Mesendoderm (in vitro differentiated cells): Measurements from ENCODE around the gene TTC23.

Source experiments
- DNase-seq: peaks from one replicate; pipeline ENCODE4 v3.0.0; 2013
- H2AK5ac ChIP-seq: 2 replicates; pipeline ENCODE4 v1.6.1; 2013; ENCODE audit warnings: low read length, inconsistent platforms
- H2BK120ac ChIP-seq: 2 replicates; pipeline ENCODE4 v1.6.1; 2013; ENCODE audit warnings: low read depth, mild to moderate bottlenecking, low read length, moderate library complexity, mixed read lengths
- H2BK15ac ChIP-seq: replicated peaks from 2 replicates; pipeline ENCODE4 v1.6.1; 2013; ENCODE audit warnings: low read depth, mild to moderate bottlenecking, moderate library complexity
- H2BK5ac ChIP-seq: 2 replicates; pipeline ENCODE4 v1.6.1; 2013; ENCODE audit warnings: low read length, inconsistent platforms
- H3K18ac ChIP-seq: 2 replicates; pipeline ENCODE4 v1.6.1; 2013; ENCODE audit warnings: mild to moderate bottlenecking, low read length, mixed read lengths
- H3K23ac ChIP-seq: one replicate; pipeline ENCODE4 v1.6.1; 2013; ENCODE audit warnings: low read length
- H3K27ac ChIP-seq: 2 replicates; pipeline ENCODE4 v1.5.1; 2013; ENCODE audit warnings: low read depth, mild to moderate bottlenecking, inconsistent platforms, low read length, moderate library complexity
- H3K27me3 ChIP-seq: 2 replicates; pipeline ENCODE4 v1.6.1; 2013; ENCODE audit warnings: low read length, control low read depth, mild to moderate bottlenecking, inconsistent platforms; ENCODE audit not compliant: insufficient read depth, poor library complexity
- H3K36me3 ChIP-seq: 2 replicates; pipeline ENCODE4 v1.6.1; 2013; ENCODE audit warnings: low read length, inconsistent platforms; ENCODE audit not compliant: control insufficient read depth, insufficient read depth
- H3K4ac ChIP-seq: one replicate; pipeline ENCODE4 v1.6.1; 2013; ENCODE audit warnings: low read depth, mild to moderate bottlenecking, low read length, moderate library complexity
- H3K4me1 ChIP-seq: 2 replicates; pipeline ENCODE4 v1.6.1; 2013; ENCODE audit warnings: low read depth, low read length, inconsistent platforms; ENCODE audit not compliant: control insufficient read depth
- H3K4me2 ChIP-seq: 2 replicates; pipeline ENCODE4 v1.6.1; 2013; ENCODE audit warnings: low read length
- H3K4me3 ChIP-seq: 2 replicates; pipeline ENCODE4 v1.5.1; 2013; ENCODE audit warnings: mild to moderate bottlenecking, low read length
- H3K56ac ChIP-seq: one replicate; pipeline ENCODE4 v1.6.1; 2013; ENCODE audit warnings: low read length
- H3K79me1 ChIP-seq: 2 replicates; pipeline ENCODE4 v1.6.1; 2013; ENCODE audit warnings: low read length, inconsistent platforms
- H3K79me2 ChIP-seq: 2 replicates; pipeline ENCODE4 v1.6.1; 2013; ENCODE audit warnings: mild to moderate bottlenecking, low read length; ENCODE audit not compliant: control insufficient read depth, insufficient read depth
- H3K9ac ChIP-seq: 2 replicates; pipeline ENCODE4 v1.6.1; 2013; ENCODE audit warnings: low read length, inconsistent platforms
- H4K5ac ChIP-seq: one replicate; pipeline ENCODE4 v1.6.1; 2013; ENCODE audit warnings: low read length
- H4K8ac ChIP-seq: one replicate; pipeline ENCODE4 v1.6.1; 2013; ENCODE audit warnings: low read depth, mild to moderate bottlenecking, control low read depth, low read length, moderate library complexity
- WGBS: extraction: QIAGEN DNeasy Blood & Tissue Kit; methylation state at CpG from one replicate; pipeline ENCODE4 v1.1.7; 2013; ENCODE audit warnings: low lambda C conversion rate, missing lambda C conversion rate; ENCODE audit not compliant: insufficient coverage; ENCODE audit errors: extremely low coverage; 5-methylcytosine and 5-hydroxymethylcytosine counted together

The TTC23 gene

GRCh38 chr15:99172171-99172570 lies 77.2 kb downstream of the TTC23 start:
- no peak overlapping the region for H3K23ac ChIP-seq
- H4K8ac ChIP-seq, result no peak overlapping the region
- no CpG with 5 or more reads among the region's 4 CpGs for WGBS
- no peak overlapping the region for H2BK15ac ChIP-seq
- H2AK5ac ChIP-seq, result no peak overlapping the region
- no peak overlapping the region for H3K4me3 ChIP-seq
- no peaks in the 10 kb centered on the region for H3K27me3 ChIP-seq
- H3K79me2 ChIP-seq, result no peaks in the 10 kb centered on the region
- H4K5ac ChIP-seq, result no peak overlapping the region
- no peak overlapping the region for H3K9ac ChIP-seq
- no peak for DNase-seq
- no peak overlapping the region for H3K18ac ChIP-seq
- H3K27ac ChIP-seq, result no peak overlapping the region
- no peaks in the 10 kb centered on the region for H3K79me1 ChIP-seq
- H3K4ac ChIP-seq, result no peak overlapping the region
- H3K36me3 ChIP-seq, result no peaks in the 10 kb centered on the region
- no peak overlapping the region for H3K4me2 ChIP-seq
- no peaks in the 10 kb centered on the region for H3K4me1 ChIP-seq
- H2BK5ac ChIP-seq, result no peak overlapping the region
- H3K56ac ChIP-seq, result no peak overlapping the region
- H2BK120ac ChIP-seq, result no peak overlapping the region

GRCh38 chr15:99170476-99171065 lies 78.8 kb downstream of the TTC23 start:
- no peak overlapping the region for H3K4ac ChIP-seq
- WGBS, result no CpG with 5 or more reads among the region's 7 CpGs
- H4K5ac ChIP-seq, result no peak overlapping the region
- DNase-seq, result no peak
- no peak overlapping the region for H4K8ac ChIP-seq
- H3K27me3 ChIP-seq, result no peaks in the 10 kb centered on the region
- H3K23ac ChIP-seq, result no peak overlapping the region
- no peak overlapping the region for H3K4me2 ChIP-seq
- H3K18ac ChIP-seq, result no peak overlapping the region
- H3K36me3 ChIP-seq, result no peaks in the 10 kb centered on the region
- H3K4me1 ChIP-seq, result no peaks in the 10 kb centered on the region
- H3K56ac ChIP-seq, result no peak overlapping the region
- no peak overlapping the region for H2BK15ac ChIP-seq
- no peak overlapping the region for H3K4me3 ChIP-seq
- no peak overlapping the region for H2BK120ac ChIP-seq
- no peak overlapping the region for H2AK5ac ChIP-seq
- no peak overlapping the region for H3K9ac ChIP-seq
- H3K79me2 ChIP-seq, result no peaks in the 10 kb centered on the region
- H3K27ac ChIP-seq, result no peak overlapping the region
- no peaks in the 10 kb centered on the region for H3K79me1 ChIP-seq
- H2BK5ac ChIP-seq, result no peak overlapping the region

GRCh38 chr15:99169769-99170311 lies 79.5 kb downstream of the TTC23 start:
- no peak overlapping the region for H3K4me3 ChIP-seq
- no peak overlapping the region for H2BK120ac ChIP-seq
- H3K56ac ChIP-seq, result no peak overlapping the region
- no peaks in the 10 kb centered on the region for H3K27me3 ChIP-seq
- H3K36me3 ChIP-seq, result no peaks in the 10 kb centered on the region
- no peak overlapping the region for H2BK15ac ChIP-seq
- no peak overlapping the region for H3K4ac ChIP-seq
- no CpG with 5 or more reads among the region's 10 CpGs for WGBS
- H3K4me2 ChIP-seq, result no peak overlapping the region
- H3K4me1 ChIP-seq, result no peaks in the 10 kb centered on the region
- H2AK5ac ChIP-seq, result no peak overlapping the region
- H3K23ac ChIP-seq, result no peak overlapping the region
- no peak overlapping the region for H3K18ac ChIP-seq
- no peak overlapping the region for H3K9ac ChIP-seq
- no peak overlapping the region for H2BK5ac ChIP-seq
- no peak overlapping the region for H3K27ac ChIP-seq
- no peaks in the 10 kb centered on the region for H3K79me2 ChIP-seq
- no peak for DNase-seq
- H4K8ac ChIP-seq, result no peak overlapping the region
- H4K5ac ChIP-seq, result no peak overlapping the region
- no peaks in the 10 kb centered on the region for H3K79me1 ChIP-seq

- Histone ChIP-seq H3K79me1 (no peaks in the 10 kb centered on the region), H2AK5ac (no peak overlapping the region), H3K4me1 (no peaks in the 10 kb centered on the region), H3K4ac (no peak overlapping the region), H3K56ac (no peak overlapping the region), H2BK5ac (no peak overlapping the region), H4K8ac (no peak overlapping the region), H3K4me3 (no peak overlapping the region), H3K9ac (no peak overlapping the region), H3K23ac (no peak overlapping the region), H3K27me3 (no peaks in the 10 kb centered on the region), H3K79me2 (no peaks in the 10 kb centered on the region), H2BK120ac (no peak overlapping the region), H3K4me2 (no peak overlapping the region), H4K5ac (no peak overlapping the region), H3K36me3 (no peaks in the 10 kb centered on the region), H2BK15ac (no peak overlapping the region), H3K27ac (no peak overlapping the region), H3K18ac (no peak overlapping the region)
- no CpG with 5 or more reads among the region's 5 CpGs for WGBS
- DNase-seq, result no peak
Observed at GRCh38 chr15:99168601-99169580, 80.5 kb downstream of the TTC23 start.

GRCh38 chr15:99167640-99168039 lies 81.7 kb downstream of the TTC23 start:
- WGBS, result no CpG with 5 or more reads among the region's 6 CpGs
- no peaks in the 10 kb centered on the region for H3K36me3 ChIP-seq

More at GRCh38 chr15:99167640-99168039, 81.7 kb downstream of the TTC23 start:
- H4K5ac ChIP-seq, result no peak overlapping the region
- no peak overlapping the region for H3K4ac ChIP-seq
- no peak overlapping the region for H2BK120ac ChIP-seq
- H3K18ac ChIP-seq, result no peak overlapping the region
- no peak for DNase-seq
- no peak overlapping the region for H3K4me2 ChIP-seq
- H3K9ac ChIP-seq, result no peak overlapping the region
- no peaks in the 10 kb centered on the region for H3K4me1 ChIP-seq
- no peak overlapping the region for H2BK5ac ChIP-seq
- H3K79me1 ChIP-seq, result no peaks in the 10 kb centered on the region
- H3K27ac ChIP-seq, result no peak overlapping the region
- H2BK15ac ChIP-seq, result no peak overlapping the region
- no peak overlapping the region for H3K23ac ChIP-seq
- H3K27me3 ChIP-seq, result no peaks in the 10 kb centered on the region
- no peak overlapping the region for H3K4me3 ChIP-seq
- H3K56ac ChIP-seq, result no peak overlapping the region
- no peaks in the 10 kb centered on the region for H3K79me2 ChIP-seq
- no peak overlapping the region for H4K8ac ChIP-seq
- no peak overlapping the region for H2AK5ac ChIP-seq
